HL-60 (cell line): ENCODE data around the gene ZCCHC24.

Experiments
- GABPA ChIP-seq: IDR thresholded peaks from 2 replicates; pipeline ENCODE4 v1.6.1; 2012; ENCODE audit warnings: low read depth
- POLR2AphosphoS5 ChIP-seq: IDR thresholded peaks from 2 replicates; pipeline ENCODE4 v1.6.1; 2012; ENCODE audit warnings: low read depth
- SPI1 ChIP-seq: IDR thresholded peaks from 2 replicates; pipeline ENCODE4 v1.6.1; 2012; ENCODE audit warnings: low read depth, mild to moderate bottlenecking, borderline replicate concordance
- TF ChIP-seq, protein P1 (sequence below): IDR thresholded peaks from one replicate; pipeline ENCODE4 v1.5.1; 2011; ENCODE audit warnings: low read length, control low read depth, inconsistent platforms; ENCODE audit not compliant: insufficient read depth

DNA sequence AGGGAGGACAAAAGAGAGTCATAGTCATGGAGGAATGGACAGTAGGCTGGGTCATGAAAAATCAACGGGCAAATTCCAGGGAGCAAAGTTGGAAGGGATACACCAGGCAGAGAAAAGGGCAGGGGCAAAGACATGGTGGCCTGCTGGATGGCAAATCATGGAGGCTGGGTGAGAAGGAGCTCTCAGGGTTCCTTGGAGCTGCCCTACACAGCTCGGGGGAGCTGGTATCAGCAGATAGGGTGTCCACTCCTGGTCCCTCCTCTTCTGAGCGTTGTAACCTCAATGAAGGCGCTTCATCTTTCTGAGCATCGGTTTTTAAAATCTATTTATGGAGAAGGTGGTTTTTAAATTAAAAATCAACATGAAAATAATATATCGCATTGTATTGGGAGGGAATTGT, 39.1 kb upstream of the ZCCHC24 start:
- TF ChIP-seq, protein P1, sequence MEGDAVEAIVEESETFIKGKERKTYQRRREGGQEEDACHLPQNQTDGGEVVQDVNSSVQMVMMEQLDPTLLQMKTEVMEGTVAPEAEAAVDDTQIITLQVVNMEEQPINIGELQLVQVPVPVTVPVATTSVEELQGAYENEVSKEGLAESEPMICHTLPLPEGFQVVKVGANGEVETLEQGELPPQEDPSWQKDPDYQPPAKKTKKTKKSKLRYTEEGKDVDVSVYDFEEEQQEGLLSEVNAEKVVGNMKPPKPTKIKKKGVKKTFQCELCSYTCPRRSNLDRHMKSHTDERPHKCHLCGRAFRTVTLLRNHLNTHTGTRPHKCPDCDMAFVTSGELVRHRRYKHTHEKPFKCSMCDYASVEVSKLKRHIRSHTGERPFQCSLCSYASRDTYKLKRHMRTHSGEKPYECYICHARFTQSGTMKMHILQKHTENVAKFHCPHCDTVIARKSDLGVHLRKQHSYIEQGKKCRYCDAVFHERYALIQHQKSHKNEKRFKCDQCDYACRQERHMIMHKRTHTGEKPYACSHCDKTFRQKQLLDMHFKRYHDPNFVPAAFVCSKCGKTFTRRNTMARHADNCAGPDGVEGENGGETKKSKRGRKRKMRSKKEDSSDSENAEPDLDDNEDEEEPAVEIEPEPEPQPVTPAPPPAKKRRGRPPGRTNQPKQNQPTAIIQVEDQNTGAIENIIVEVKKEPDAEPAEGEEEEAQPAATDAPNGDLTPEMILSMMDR: no peak
- no peak for TF ChIP-seq SPI1
- TF ChIP-seq GABPA: no peak
- TF ChIP-seq POLR2AphosphoS5: no peak
